GM23338 (cell line): ENCODE measurements around the gene DCLK1. TPM values are rescaled to one million over a fixed set of nuclear protein-coding genes. Genes with fewer than 3 reads are reported as not detected.

Experiments used
- ATAC-seq: fragments of 200-7000 bp; cut with Tn5 transposase; 3 replicates; pipeline ENCODE4 v1.9.1; 2020
- DNase-seq: peaks from one replicate; pipeline ENCODE4 v3.0.0-alpha.2; 2015; ENCODE audit warnings: low spot score
- H2AFZ ChIP-seq: fragments of 200-600 bp; sonication (generic); 2 replicates; pipeline ENCODE4 v1.8.0; 2016; ENCODE audit warnings: antibody characterized with exemption, mild to moderate bottlenecking, moderate library complexity
- H3F3A ChIP-seq: fragments of 200-600 bp; sonication (generic); replicated peaks from 2 replicates; pipeline ENCODE4 v1.8.0; 2017; ENCODE audit warnings: antibody characterized with exemption, mixed run types, low read depth
- H3K27ac ChIP-seq: fragments of 200-600 bp; sonication (generic); 2 replicates; pipeline ENCODE4 v1.6.1; 2016; ENCODE audit warnings: low read depth
- H3K27me3 ChIP-seq: fragments of 200-600 bp; sonication (generic); 2 replicates; pipeline ENCODE4 v1.8.0; 2016; ENCODE audit warnings: mild to moderate bottlenecking, mixed run types, moderate library complexity; ENCODE audit not compliant: insufficient read depth
- H3K36me3 ChIP-seq: fragments of 200-600 bp; sonication (generic); 2 replicates; pipeline ENCODE4 v1.8.0; 2016; ENCODE audit warnings: mild to moderate bottlenecking; ENCODE audit not compliant: insufficient read depth
- H3K4me1 ChIP-seq: fragments of 200-600 bp; sonication (generic); 2 replicates; pipeline ENCODE4 v1.8.0; 2016; ENCODE audit warnings: mild to moderate bottlenecking, moderate library complexity; ENCODE audit not compliant: insufficient read depth
- H3K4me2 ChIP-seq: fragments of 200-600 bp; sonication (generic); 2 replicates; pipeline ENCODE4 v1.7.1; 2017; ENCODE audit warnings: mixed run types
- H3K4me3 ChIP-seq: fragments of 200-600 bp; sonication (generic); 2 replicates; pipeline ENCODE4 v1.6.1; 2016; ENCODE audit warnings: mixed run types
- H3K79me2 ChIP-seq: fragments of 200-600 bp; sonication (generic); replicated peaks from 2 replicates; pipeline ENCODE4 v1.8.0; 2017; ENCODE audit warnings: mild to moderate bottlenecking; ENCODE audit not compliant: insufficient read depth
- H3K9me2 ChIP-seq: fragments of 200-600 bp; sonication (generic); 2 replicates; pipeline ENCODE4 v1.8.0; 2017; ENCODE audit not compliant: insufficient read depth
- H4K20me1 ChIP-seq: fragments of 200-600 bp; sonication (generic); replicated peaks from 2 replicates; pipeline ENCODE4 v1.8.0; 2017; ENCODE audit warnings: mild to moderate bottlenecking; ENCODE audit not compliant: insufficient read depth
- H3K27ac Mint-ChIP-seq: 2 replicates; pipeline ENCODE4 v1.8.0; 2020; ENCODE audit warnings: inconsistent platforms, mild to moderate bottlenecking, moderate library complexity, mixed read lengths
- H3K27me3 Mint-ChIP-seq: 3 replicates; pipeline ENCODE4 v1.8.0; 2022; ENCODE audit warnings: low read depth, mild to moderate bottlenecking, moderate library complexity, mixed read lengths, inconsistent platforms; ENCODE audit not compliant: insufficient read depth, poor library complexity
- H3K36me3 Mint-ChIP-seq: 3 replicates; pipeline ENCODE4 v1.8.0; 2021; ENCODE audit warnings: low read depth, mild to moderate bottlenecking, inconsistent platforms, moderate library complexity, mixed read lengths
- H3K4me1 Mint-ChIP-seq: 3 replicates; pipeline ENCODE4 v1.8.0; 2020; ENCODE audit warnings: mild to moderate bottlenecking, inconsistent platforms, mixed read lengths
- H3K4me3 Mint-ChIP-seq: 3 replicates; pipeline ENCODE4 v1.8.0; 2021; ENCODE audit warnings: moderate library complexity, mild to moderate bottlenecking, inconsistent platforms, mixed read lengths
- H3K9me3 Mint-ChIP-seq: 3 replicates; pipeline ENCODE4 v1.8.0; 2020; ENCODE audit warnings: moderate library complexity, mild to moderate bottlenecking, inconsistent platforms, mixed read lengths
- CTCF ChIP-seq, 2 experiments: fragments of 200-600 bp in 1 of 2; sonication (generic) in 1 of 2; conservative IDR thresholded peaks; 2 replicates each; pipeline versions ENCODE4 v1.5.1 to v1.6.1; 2016 to 2017; ENCODE audit warnings: antibody characterized with exemption in 2 of 2, low read depth in 2 of 2, mild to moderate bottlenecking in 2 of 2, moderate library complexity in 1 of 2
- JUNB ChIP-seq: IDR thresholded peaks from one replicate; pipeline ENCODE4 v1.6.1; 2016; ENCODE audit warnings: antibody characterized with exemption; ENCODE audit not compliant: unreplicated experiment
- NANOG ChIP-seq: IDR thresholded peaks from 2 replicates; pipeline ENCODE4 v1.6.1; 2016; ENCODE audit warnings: antibody characterized with exemption, borderline replicate concordance
- POLR2AphosphoS5 ChIP-seq: IDR thresholded peaks from 2 replicates; pipeline ENCODE4 v1.6.1; 2016; ENCODE audit warnings: antibody characterized with exemption, low read depth
- ZNF462 ChIP-seq: fragments of 250-450 bp; sonication (Bioruptor Pico); IDR thresholded peaks from 2 replicates; pipeline ENCODE4 v1.5.0; 2020; ENCODE audit warnings: mild to moderate bottlenecking, moderate library complexity
- polyA plus RNA-seq: library from polyadenylated mRNA; unstranded; fragments of >200 nt; fragmentation: Nextera tagmentation; extraction: Ambion mirVana; gene quantifications from 2 replicates; pipeline ENCODE4 v1.2.1, GENCODE V29; 2016
- total RNA-seq: library from RNA; depleted of rRNA; stranded (reverse); fragments of >200 nt; shearing (Covaris generic); gene quantifications from 2 replicates; pipeline ENCODE4 v1.2.3, GENCODE V29; 2014

Gene DCLK1
- total and polyA plus RNA-seq, 2 experiments from 2014 or later, result 13.1 to 57.7 TPM

DNA sequence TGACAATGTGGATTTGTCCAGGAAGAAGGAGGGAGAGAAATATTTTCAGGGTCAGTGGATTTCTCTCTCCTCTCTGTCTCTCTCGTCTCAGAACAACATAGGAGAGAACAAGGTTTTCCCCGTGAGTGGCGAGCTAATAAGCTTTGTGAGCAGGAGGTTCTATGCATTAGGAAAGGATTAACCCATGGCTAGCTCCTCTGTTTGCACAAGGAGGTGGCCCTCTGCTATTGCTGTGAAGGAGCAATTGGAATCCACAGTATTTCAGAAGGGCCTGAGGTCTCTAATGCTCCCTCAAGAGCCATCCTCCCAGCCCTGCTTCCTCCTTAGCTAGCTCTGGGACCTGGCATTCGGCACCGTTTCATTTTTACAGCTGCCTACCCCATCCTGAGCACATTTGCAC is 365.8 kb downstream of the DCLK1 start (continued):
- TF ChIP-seq ZNF462 (CRISPR knock-in tag), result no peak
- no peak for TF ChIP-seq POLR2AphosphoS5
- no peak for TF ChIP-seq CTCF (conservative IDR thresholded peaks at IDR 0.05; ENCODE audit: low read depth in 2 of 2)

DNA sequence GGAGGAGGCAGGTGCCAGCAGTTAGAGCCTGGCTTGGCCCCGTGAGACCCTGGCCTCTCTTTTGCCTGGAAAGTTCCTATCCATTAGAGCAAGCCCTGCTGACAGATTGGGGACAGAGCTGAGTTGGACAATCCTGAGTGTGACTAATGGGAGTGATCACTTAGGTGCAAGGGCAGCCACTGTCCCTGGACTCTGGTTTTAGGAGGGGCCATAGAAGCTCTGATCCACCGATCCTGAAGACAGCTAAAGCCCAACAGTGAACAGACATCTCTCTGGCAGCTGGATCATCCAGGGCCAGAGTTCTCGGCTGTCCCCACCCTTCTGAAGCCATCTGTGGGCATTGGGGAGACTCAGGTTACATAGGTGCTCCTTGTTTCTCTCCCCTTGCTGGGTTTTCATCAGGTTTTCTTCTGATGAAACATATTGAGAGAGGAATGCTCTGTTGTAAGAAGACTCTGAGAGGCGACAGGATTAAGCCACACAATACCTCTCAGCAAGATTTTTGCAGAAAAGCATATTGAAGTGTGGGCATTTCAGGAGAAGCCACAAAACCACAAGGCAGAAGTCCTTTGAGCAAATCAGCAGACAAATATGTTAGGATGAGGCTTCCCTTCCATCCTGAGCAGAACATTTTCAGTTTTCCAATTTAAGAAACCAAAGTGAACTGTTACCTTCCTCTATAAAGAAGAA is 366.7 kb downstream of the DCLK1 start:
- peaks cover 5% of the 10 kb centered on the region for H3K27me3 Mint-ChIP-seq
- no peak overlapping the region for H3K27ac Mint-ChIP-seq
- H2AFZ ChIP-seq, result no peak overlapping the region

More for the DNA sequence above, 366.7 kb downstream of the DCLK1 start:
- Mint-ChIP-seq H3K4me3 (no peak overlapping the region), H3K36me3 (no peaks in the 10 kb centered on the region), H3K4me1 (no peaks in the 10 kb centered on the region; the same call in 2 of the 3 replicates), H3K9me3 (no peaks in the 10 kb centered on the region)
- Histone ChIP-seq H3K36me3 (no peaks in the 10 kb centered on the region), H3K27ac (no peak overlapping the region), H3F3A (peaks cover 14% of the 10 kb centered on the region; the same call in 1 of the 2 replicates), H4K20me1 (no peaks in the 10 kb centered on the region), H3K4me3 (no peak overlapping the region), H3K79me2 (no peaks in the 10 kb centered on the region), H3K4me1 (no peaks in the 10 kb centered on the region), H3K9me2 (peaks cover 11% of the 10 kb centered on the region; the same call in 1 of the 2 replicates), H3K27me3 (no peaks in the 10 kb centered on the region), H3K4me2 (no peak overlapping the region)
- TF ChIP-seq NANOG (no peak), JUNB (no peak)
- ATAC-seq, result no peak
- no peak for DNase-seq
